Measurements from ENCODE around the gene NPAS2.

The NPAS2 gene

DNA sequence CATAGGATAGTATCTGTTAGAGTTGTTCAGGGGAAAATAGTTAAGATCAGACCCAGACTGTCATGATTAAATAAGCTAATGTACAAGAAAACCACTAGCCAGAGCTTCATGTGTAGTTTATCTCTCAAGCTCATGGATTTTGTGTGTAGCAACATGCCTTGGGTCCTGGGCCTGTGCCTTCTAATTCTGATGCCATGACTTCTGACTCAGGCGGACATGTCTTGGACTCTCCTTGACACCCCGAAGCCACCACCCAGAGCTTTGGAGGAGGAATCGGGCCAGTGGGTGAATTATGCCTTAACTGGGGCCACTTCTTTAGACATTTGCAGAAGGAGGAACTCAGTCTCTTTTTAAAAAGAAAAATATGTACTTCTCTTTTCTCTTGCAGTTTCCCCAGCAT lies 68.7 kb downstream of the NPAS2 start:
- DNase-seq: no peak

DNA sequence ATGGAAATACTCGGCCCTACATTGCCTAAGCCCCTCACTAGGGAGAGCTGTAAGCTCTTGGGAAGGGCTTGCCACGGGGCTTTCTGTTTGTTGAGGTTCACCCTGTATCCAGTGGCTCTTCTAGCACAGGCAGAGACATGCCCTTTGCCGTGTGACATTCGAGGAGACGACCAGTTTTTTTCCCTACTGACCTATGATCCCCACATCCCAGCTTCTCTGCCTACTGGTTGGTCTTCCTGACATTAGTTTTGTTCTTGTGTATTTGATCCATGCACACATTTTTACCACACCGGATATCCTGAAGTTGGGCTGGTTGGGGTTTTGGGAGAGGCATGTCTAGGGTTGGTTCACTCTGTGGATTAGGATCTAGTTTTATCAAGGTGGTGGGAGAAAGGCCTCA lies 69.3 kb downstream of the NPAS2 start:
- no peak for DNase-seq

DNA sequence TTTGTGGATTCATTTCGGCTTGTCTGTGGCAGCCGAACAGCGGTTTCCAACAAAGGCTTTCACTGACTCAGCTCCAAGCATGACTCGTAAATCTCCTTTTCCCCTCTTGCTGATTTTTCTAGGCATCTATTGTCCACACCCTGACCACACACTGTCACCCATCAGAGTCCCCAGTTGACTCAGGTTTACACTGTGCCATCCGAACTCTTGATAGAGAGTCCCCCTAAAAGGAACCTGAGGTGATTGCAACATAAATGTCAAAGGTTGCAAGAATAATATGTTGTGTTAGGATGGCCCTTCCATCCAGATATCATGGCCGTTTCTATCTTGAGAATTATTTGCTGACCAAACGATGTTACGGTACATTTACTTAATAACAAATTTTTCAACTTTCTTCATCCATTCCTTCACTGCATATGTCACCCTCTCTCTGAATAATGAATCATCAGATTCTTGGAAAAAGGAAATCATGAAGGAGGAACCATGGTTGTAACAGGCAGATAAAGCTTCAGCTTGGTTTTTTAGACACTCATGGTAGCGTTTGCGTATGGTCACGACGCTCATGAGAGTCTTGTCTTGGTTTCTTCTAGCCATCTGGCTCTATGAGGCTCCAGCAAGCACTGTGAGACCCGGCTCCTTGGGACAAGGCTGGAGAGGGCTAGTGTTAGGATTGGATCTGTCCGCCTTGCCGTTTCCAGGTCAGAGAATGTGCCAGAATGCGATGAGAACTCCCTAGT lies 72.1 kb downstream of the NPAS2 start:
- no peak for DNase-seq

DNA sequence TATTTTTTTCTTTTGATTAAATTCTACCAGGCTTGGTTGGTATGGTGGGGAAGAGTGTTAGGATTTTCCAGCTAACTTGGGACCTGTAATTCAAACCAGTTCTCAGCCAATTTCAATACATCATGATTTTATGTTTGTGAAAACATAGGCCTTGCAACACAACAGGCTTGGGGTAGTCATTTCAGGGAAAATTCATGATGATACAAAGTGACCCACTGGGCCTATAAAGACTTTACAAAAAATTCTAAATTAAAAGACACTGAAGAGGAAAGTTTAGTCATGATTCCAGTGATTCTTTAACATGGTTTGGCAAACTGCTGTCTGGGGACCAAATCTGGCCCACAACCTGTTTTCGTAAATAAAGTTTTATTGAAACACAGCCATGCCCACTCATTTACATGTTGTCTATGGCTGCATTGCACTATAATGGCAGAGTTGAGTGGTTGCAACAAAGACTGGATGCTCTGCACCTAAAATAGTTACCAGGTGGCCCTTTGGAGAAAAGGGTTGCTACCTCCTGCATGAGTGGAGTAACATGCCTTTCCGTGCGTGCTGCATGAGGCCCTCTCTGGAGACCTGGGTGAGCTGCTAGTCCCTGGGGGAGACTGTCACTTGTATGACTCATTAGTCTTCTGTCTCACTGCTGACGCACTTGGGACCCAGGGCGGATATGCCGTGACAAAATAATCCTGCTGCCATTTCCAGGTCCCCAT lies 73.6 kb downstream of the NPAS2 start:
- no peak for DNase-seq

DNA sequence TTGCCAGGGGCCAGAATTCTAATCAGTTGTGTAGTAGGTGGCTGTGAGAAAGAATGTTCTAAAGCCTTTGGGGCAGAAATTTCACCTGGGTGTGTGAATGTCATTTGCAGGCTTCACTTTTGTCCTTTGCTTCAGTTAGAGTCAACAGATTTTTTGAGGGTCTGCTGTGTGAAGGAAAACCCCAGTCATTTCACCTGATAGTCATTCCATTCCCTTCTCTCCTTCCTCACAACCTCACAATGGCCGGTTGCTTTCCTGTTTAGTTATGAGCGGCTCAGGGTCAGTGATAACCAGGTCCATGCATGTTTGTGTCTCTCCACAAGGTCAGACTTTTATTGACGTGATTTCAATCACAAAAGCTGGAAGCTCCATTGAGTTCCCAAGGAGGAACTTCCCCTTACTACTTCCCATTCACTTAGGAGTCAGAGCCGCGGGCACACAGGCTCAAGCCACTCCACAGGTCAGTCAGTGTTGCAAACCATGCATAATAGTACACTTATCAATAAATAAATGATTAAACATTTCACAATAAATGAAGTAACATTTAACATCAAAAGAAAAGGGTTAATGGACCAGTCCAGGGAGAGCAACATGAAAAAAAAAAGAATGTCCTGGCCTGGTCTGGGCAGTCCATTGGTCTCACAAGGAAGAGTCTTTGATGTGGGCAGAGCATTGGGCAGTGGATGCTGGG lies 74.3 kb downstream of the NPAS2 start:
- no peak for DNase-seq

DNA sequence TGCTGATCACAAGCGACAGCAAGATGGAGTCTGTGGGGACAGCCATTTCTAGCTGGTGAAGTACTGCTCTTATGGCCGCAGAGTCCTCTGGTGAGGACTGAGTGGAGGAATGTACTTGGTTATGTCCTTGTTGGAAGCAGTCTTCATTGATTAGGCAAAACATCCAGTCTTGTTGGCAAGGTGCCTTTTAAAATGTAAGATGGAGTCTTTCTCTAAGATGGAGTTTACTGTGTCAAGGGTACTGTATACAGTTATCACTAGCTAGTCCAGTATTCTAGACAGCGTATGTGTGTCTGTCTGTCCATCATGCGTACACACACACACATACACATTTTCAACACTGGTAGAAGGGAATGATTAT lies 74.8 kb downstream of the NPAS2 start:
- no peak for DNase-seq

DNA sequence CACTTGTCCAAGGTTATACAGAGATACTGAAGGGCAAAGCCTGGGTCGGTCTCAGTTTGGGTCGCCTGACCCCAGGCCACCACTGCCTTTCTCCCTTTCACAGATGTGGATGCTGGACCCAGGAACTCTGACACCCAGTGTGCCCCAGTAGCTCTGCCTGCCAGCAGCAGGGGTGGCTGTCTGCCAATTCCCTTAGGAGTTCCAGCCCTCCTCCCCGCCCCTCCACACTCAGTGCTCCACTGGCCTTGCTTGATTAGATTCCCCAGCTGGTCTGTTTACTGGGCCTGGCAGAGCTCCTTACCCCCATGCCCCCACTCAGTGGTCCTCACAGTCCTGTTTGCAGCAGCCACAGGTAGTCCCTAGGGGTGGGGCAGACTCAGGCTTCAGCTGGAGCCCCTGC lies 75.5 kb downstream of the NPAS2 start:
- DNase-seq: no peak

DNA sequence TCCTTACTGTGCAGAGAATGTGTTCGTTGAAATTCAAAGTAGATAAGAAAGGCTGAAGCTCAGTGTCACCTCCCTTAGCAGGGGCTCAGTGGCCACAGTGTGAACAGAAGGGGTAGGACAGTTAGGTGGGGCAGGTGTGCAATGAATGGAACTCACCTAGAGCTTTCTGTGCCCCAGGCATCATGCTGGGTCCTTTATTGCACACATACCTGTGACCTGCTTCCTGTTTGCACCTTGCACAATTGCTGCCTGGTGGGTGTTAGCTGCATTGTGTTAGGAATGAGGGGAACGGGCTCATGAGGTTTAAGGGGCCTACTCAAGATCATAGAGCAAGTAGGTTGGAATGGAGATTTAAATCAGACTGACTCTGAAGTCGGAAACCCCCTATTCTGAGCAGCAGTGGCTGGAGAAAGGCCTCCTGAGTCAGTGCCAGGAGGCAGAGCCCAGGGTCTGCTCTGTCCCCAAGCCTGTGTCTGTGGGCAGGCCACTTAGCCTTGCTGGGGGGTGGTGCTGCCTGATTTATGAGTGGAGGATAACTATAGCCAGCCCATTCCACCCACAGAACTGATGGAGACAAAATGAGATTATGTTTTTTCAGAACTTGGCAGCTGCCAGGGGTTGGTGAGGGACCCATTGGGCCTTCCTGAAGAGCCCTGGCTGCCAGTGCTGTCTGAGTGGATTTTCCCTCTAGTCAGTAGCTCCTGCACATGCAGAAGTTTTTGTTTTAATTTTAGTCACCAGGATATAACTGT lies 76.2 kb downstream of the NPAS2 start:
- DNase-seq: no peak

DNA sequence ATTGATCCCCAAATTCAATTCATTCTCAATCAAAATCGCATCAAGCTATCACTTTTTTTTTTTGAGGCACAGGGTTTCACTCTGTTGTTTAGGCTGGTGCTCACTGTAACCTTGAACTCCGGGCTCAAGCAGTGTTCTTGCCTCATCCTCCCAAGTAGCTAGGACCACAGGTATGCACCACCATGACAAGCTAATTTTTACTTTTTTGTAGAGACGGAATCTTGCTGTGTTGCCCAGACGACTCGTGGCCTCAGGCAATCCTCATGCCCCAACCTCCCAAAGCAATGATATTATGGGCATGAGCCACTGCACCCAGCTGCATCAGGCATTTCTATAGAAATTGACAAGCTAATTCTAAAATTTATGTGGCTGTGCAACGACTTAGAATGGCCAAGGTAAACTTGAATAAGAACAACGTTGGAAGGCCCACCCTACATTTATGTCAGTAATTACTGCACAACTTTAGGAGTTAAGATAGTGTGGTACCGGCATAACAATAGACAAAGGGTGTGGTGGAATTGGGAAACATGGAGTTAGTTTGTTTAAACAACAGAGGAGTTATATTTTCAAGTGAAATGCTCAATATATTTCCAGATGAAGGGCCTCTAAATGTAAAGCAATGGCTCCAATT lies 78.2 kb downstream of the NPAS2 start:
- DNase-seq: no peak

DNA sequence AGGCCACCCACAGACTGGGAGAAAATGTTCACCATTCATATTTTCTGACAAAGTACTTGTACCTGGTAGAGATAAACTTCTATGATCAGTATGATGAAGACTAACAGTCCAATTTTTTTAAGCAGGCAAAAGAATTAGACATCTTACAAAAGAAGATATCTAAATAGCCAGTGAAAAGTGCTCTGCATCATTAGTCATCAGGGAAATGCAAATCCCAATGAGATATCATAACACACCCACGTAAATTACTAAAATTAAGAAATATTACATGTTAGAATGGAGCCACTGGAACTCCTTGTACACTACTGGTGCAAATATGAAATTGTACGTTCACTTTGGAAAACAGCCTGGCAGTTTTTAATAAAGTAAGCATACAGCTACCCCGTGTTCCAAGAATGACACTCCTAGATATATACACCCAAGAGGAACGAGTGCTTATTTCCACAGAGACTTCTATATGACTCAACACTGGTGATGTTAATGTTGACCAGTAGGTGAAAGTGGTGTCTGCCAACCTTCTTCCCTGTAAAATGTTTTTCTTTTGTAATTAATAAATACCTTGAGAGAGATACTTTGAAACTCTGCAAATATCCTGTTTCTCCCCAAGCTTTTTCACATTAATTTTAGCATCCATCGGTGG lies 80.3 kb downstream of the NPAS2 start:
- DNase-seq: no peak

DNA sequence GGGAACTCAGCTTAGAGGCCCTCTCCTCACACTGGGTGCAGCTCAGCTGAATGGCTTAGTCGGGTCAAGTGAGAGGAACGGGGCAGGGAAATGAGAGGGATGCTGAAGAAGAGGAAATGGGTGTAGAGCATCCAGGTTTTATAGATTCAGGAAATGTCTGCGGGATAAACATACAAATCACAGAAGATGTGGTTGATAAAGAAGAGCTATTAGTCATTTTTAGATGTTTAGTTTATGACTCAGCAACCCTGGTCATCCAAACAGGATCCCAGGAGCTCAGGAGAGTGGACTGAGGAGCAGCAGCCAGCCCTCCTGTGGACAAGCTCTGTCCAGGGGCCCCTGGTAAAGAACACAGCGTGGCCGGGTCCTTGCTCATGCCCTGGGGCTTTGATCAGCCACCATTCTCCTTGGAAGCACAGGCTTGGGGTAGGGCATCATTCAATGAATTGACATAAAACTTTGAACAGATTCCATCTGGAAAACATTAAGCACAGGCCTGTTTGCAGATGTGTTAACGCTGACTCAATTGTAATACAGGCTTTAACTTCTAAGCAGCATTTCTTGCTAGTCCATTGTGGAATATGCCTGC lies 83.0 kb downstream of the NPAS2 start:
- no peak for DNase-seq

DNA sequence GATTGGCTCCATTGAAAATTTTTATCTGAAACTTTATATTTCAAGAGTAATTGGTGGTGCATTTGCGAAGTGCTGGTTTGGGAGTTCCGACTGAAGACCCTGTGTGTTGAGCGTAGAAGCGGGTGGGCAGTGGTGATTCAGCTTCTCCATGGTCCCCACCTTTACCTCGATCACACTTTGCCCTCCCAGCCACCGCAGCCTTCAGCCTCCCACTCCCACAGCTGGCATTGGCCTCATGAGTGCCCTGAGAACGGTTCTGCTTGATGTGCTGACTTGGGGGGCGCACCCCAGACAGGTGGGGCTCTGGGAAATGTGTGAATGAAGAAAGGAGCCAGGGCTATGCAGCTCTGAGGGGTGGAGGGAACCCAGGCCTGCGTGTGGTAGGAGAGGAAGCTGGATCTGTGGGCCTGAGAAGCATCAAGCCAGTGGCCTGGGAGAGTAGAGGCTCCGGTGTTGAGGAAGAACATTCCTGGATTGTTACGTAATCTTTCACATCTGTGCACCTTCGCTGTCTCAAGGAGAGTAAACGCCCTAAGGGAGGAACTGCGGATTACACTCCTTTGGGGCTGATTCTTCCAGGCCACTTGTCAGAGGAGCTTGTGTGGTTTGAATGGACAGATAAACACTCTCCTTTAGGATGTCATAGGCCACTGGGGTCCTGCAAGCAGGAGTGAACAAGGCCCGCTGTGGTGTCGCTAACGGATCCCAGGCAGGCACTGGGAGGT lies 83.8 kb downstream of the NPAS2 start:
- DNase-seq: no peak

DNA sequence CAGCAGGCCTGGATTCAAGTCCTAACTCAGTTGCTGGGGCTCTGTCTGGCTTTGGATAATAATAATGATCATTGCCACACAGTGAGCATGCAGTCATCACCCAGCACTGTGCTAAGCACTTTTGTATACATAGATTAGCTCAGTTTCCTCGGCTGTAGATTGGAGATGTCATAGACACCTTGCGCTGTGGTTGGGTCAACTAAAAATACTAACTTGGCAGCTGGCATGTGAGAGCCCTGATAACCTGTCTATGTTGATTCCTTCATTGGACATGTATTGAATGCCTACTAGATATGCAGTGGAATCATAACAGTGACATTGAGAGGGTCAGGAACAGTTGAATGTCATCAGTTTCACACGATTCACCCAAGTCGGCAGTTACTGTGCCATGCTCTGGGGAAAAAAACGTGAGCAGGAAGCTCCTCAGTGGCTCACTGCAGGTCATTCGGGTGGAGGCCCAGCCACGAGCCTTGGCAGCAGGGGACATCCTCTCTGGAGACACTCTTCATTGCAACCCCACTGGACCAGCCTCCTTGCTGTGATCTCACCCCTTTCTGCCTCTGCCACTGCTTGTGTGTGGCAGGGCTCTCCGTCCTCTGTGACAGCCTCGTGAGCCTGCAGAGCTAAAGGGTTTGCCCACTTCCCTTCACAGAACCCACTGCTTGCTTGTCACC lies 85.3 kb downstream of the NPAS2 start:
- no peak for DNase-seq

DNA sequence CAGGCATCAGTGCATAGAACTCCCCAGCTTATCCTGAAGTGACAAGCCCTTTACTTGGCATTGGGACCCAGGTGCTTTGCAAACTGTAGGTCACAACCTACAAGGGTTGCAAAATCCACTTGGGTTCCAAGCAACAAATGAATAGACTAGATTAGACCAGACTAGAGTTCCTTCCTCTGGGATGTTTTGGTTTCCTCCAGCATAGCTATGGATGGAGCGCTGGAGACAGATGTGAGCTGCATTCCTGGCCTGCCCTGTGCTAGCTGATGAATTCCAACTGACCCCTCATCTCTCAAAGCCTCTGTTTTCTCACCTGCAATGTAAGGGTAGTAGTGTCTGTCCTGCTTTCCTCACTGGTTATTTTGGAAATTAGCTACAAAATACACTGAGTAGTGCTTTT lies 86.2 kb downstream of the NPAS2 start:
- no peak for DNase-seq

DNA sequence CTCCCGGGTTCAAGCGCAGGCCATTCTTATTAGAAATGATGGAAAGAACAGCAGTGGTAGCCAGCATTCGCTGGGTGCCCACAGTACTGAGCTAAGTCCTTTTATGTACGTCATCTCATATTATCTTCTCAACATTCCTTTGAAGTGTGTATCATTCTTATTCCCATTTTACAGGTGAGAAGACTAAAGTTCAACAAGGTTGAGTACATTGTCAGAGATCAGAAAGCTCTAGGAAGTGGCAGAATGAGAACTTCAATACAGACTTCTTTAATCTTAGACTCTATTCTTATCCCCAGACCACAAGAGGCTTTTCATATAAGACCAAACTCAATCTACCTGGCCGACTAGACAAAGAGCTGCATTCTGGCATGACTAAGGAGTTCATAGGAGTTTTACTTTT lies 86.7 kb downstream of the NPAS2 start:
- DNase-seq: no peak

DNA sequence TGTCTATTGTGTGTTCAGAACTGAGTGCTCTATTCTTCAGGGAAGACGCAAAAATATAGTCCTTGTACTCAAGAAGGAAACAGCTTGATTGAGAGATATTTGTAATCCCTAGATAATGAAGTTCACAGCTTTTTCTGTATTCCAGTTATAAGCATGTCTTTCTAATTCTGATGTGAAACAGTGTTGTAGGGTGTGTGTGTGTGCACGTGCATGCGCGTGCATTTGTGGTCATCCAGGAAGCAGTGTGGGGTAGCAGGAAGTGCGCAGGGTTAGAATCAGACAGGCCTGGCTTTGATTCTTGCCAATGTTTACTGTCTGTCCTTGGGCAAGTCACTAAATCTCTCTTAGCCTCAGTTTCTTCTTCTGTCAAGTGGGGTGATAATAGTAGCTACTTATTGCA lies 87.9 kb downstream of the NPAS2 start:
- no peak for DNase-seq

DNA sequence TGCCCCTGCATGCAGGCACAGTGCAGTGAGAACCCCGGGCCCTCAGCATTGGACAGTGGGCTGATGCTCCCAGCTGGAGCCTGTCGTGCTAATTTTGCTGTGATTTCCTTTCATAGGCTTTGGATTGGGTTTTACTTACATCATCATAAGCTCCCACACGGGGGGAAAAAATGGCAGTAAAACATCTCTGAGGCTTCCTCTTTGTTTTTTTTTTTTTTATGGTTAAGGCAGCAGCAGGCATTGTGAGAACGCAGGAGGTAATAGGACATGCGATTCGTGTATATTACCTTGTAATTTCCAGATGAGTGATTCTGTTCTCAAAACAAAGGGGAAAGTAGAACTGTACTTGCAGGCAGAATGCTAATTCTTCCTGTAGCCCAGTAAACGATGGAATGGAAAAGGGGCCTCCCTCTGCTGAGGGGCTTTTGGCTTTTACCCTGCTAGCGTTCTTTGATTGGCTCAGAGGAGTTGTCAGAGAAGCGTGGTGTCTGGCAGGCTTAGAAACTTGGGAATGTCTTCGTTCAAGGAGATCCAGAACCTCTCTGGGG lies 89.7 kb downstream of the NPAS2 start:
- no peak for DNase-seq

DNA sequence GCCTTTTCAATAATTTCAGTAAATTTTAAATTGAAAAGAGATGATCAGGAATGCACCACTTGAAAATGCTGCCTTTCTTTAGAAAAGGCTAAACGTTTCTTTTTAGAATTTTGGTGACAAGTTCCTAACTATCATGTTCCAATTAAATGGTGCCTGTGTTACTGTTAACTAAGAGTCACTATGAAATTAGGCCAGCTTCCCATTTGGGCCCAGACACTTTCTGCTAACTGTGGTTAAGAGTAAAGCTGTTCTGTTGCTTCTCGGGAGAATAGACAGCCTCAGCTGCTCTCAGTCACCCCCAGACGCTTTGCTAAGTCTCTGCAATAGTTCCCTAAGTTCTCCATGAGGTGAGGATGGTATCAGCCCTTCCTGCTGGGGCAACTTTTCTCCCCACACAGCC lies 90.2 kb downstream of the NPAS2 start:
- no peak for DNase-seq

DNA sequence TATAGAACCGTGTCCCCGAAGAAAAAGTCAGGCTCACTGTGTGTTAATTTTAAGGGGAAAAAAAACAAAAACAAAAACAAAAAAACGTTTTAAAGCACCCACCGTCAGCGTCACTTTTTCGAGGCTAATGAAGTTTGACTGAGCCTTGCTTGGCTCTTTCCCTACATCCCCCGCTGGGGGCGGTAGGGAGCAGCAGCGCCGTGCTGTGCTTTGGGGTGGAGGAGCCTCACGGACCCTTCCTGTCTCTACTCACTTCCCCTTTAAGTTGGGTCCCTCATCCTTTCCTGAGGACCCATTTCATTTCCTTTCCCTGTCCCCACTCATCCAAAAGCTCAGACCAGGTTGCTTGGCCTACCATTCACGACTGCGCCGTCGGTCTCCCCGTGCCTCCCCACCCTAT lies 99.4 kb downstream of the NPAS2 start:
- DNase-seq: no peak

DNA sequence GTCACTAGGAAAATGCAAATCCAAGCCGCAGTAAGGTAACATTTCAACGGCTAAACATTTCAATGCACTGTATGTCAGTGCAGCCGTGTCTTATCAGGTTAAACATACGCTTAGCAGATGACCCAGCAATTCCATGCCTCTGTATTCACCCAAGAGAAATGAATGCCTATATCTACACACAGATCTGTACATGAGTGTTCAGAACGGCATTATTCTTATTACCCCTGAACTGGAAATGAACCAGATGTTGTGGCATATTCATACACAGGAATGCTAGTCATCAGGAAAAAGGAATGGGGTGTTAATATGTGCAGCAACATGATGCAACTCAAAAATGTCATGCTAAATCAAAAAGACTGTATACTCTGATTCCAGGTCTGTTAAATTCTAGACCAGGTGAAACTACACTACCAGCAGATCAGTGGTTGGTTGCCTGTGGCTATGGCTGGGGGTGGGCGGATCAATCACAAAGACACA lies 101.8 kb downstream of the NPAS2 start:
- DNase-seq: no peak

Data from NCI-H524 (cell line).